ENCODE results near the gene ARRDC5. TPM values are rescaled to one million over a fixed set of nuclear protein-coding genes. Genes with fewer than 3 reads are reported as not detected.
A peak's percentile ranks its signal among the peaks of the same experiment; 100 is the strongest.
"Not testable (repeated sequence)": the region's sequence is repeated elsewhere in the genome, so short reads cannot be mapped to it uniquely, and the experiment has no call there.

ARRDC5 gene
- total RNA-seq, 1 donor from 2014 or later: not detected

- TF ChIP-seq CTCF (conservative IDR thresholded peaks at IDR 0.05; ENCODE audit: low read depth, low read length): no peak
- peak overlapping the region; percentile 83 for H3K4me3 ChIP-seq (ENCODE audit: low read depth, low read length)
- DNase-seq (ENCODE audit: low read depth): no peak
These were observed 35.9 kb downstream of the ARRDC5 start for GRCh38 chr19:4866595-4867424.

- DNase-seq (ENCODE audit: low read depth): no peak
- no peak overlapping the region for H3K4me3 ChIP-seq (ENCODE audit: low read depth, low read length)
- no peak for TF ChIP-seq CTCF (conservative IDR thresholded peaks at IDR 0.05; ENCODE audit: low read depth, low read length)
These were observed 41.5 kb downstream of the ARRDC5 start for GRCh38 chr19:4861147-4861546.

- TF ChIP-seq CTCF (conservative IDR thresholded peaks at IDR 0.05; ENCODE audit: low read depth, low read length): no peak
- DNase-seq (ENCODE audit: low read depth): no peak
- no peak overlapping the region for H3K4me3 ChIP-seq (ENCODE audit: low read depth, low read length)
These were observed 43.0 kb downstream of the ARRDC5 start for GRCh38 chr19:4859697-4860096.

GRCh38 chr19:4856468-4856867 lies 46.2 kb downstream of the ARRDC5 start:
- not testable (repeated sequence) for H3K4me3 ChIP-seq (ENCODE audit: low read depth, low read length); DNase-seq (ENCODE audit: low read depth)

- DNase-seq (ENCODE audit: low read depth); H3K4me3 ChIP-seq (ENCODE audit: low read depth, low read length): not testable (repeated sequence)
These were observed 49.2 kb downstream of the ARRDC5 start for GRCh38 chr19:4853506-4853905.

GRCh38 chr19:4852484-4852883 lies 50.2 kb downstream of the ARRDC5 start:
- TF ChIP-seq CTCF (conservative IDR thresholded peaks at IDR 0.05; ENCODE audit: low read depth, low read length): no peak
- no peak for DNase-seq (ENCODE audit: low read depth)
- no peak overlapping the region for H3K4me3 ChIP-seq (ENCODE audit: low read depth, low read length)

GRCh38 chr19:4851551-4852290 lies 51.0 kb downstream of the ARRDC5 start:
- H3K4me3 ChIP-seq (ENCODE audit: low read depth, low read length): no peak overlapping the region
- DNase-seq (ENCODE audit: low read depth): peak; percentile 69
- TF ChIP-seq CTCF (conservative IDR thresholded peaks at IDR 0.05; ENCODE audit: low read depth, low read length): peak; percentile 88

GRCh38 chr19:4849019-4849418 lies 53.7 kb downstream of the ARRDC5 start:
- no peak for TF ChIP-seq CTCF (conservative IDR thresholded peaks at IDR 0.05; ENCODE audit: low read depth, low read length)
- H3K4me3 ChIP-seq (ENCODE audit: low read depth, low read length): no peak overlapping the region
- DNase-seq (ENCODE audit: low read depth): no peak
